Erythroblast (primary cell): ENCODE data around the gene SDK2.

Experiments
- GATA1 ChIP-seq: IDR thresholded peaks from 2 replicates; pipeline ENCODE4 v1.6.1; 2011; ENCODE audit warnings: low read depth, mild to moderate bottlenecking, control low read depth, low read length, moderate library complexity
- POLR2A ChIP-seq: IDR thresholded peaks from 2 replicates; pipeline ENCODE4 v1.6.1; 2011; ENCODE audit warnings: mild to moderate bottlenecking, low read length

DNA sequence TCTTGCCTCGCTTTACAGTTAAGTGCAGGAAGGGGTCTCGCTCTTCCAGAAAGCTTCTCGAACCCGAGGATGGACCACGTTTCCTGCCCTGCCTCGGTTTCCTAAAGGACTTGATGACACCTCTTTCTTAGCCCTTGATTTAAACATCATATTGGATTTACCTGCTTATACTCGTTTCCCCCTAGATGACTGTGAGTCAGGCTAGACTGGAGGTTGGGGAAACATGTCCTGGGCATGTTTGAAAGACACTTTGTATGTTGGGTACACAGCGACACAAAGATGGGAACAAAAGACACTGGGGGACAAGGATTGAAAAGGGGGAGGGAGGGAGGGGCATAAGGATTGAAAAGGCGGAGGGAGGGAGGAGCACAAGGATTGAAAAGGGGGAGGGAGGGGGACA is 30.0 kb downstream of the SDK2 start:
- TF ChIP-seq POLR2A, result no peak
- TF ChIP-seq GATA1, result no peak
